GM21423 (cell line): ENCODE results near the gene ELK3.

Experiments used
- ATAC-seq: cut with Tn5 transposase; IDR thresholded peaks from one replicate; pipeline ENCODE4 v1.9.1; 2021; ENCODE audit warnings: mild to moderate bottlenecking, moderate library complexity; ENCODE audit not compliant: unreplicated experiment

The ELK3 gene

GRCh38 chr12:96193725-96194575 is at the start of gene ELK3:
Gene ELK3 (plus strand): TSS chr12:96194375.
- ATAC-seq = peak; percentile 53

- ATAC-seq = no peak
These were observed 47.4 kb upstream of the ELK3 start for GRCh38 chr12:96146747-96147146.

GRCh38 chr12:96150442-96150841 is 43.7 kb upstream of the ELK3 start:
- no peak for ATAC-seq

GRCh38 chr12:96152164-96152563 is 42.0 kb upstream of the ELK3 start:
- ATAC-seq = no peak

GRCh38 chr12:96153131-96153725 is 40.9 kb upstream of the ELK3 start:
- no peak for ATAC-seq

- no peak for ATAC-seq
These were observed 39.0 kb upstream of the ELK3 start for GRCh38 chr12:96155181-96155580.

GRCh38 chr12:96155781-96156180 is 38.4 kb upstream of the ELK3 start:
- no peak for ATAC-seq

- no peak for ATAC-seq
These were observed 38.0 kb upstream of the ELK3 start for GRCh38 chr12:96156211-96156610.

GRCh38 chr12:96157427-96157826 is 36.7 kb upstream of the ELK3 start:
- ATAC-seq = no peak

GRCh38 chr12:96164951-96165811 is 29.0 kb upstream of the ELK3 start:
- ATAC-seq = no peak

GRCh38 chr12:96166765-96167164 is 27.4 kb upstream of the ELK3 start:
- no peak for ATAC-seq

GRCh38 chr12:96167492-96167891 is 26.7 kb upstream of the ELK3 start:
- no peak for ATAC-seq

- ATAC-seq = no peak
These were observed 23.8 kb upstream of the ELK3 start for GRCh38 chr12:96170328-96170727.

- no peak for ATAC-seq
These were observed 23.4 kb upstream of the ELK3 start for GRCh38 chr12:96170762-96171161.

- ATAC-seq = no peak
These were observed 22.3 kb upstream of the ELK3 start for GRCh38 chr12:96171905-96172304.

GRCh38 chr12:96172981-96173380 is 21.2 kb upstream of the ELK3 start:
- no peak for ATAC-seq

- no peak for ATAC-seq
These were observed 17.6 kb upstream of the ELK3 start for GRCh38 chr12:96176575-96176974.

- ATAC-seq = peak; percentile 78
These were observed 17.2 kb upstream of the ELK3 start for GRCh38 chr12:96177013-96177412.

GRCh38 chr12:96183734-96184370 is 10.3 kb upstream of the ELK3 start:
- ATAC-seq = no peak

- no peak for ATAC-seq
These were observed 8.3 kb upstream of the ELK3 start for GRCh38 chr12:96185914-96186313.
